Prostate gland (tissue), 2 donors: Measurements from ENCODE around the gene EML4.

Experiments
- CTCF ChIP-seq, 4 experiments: fragments of 200-600 bp in 2 of 4; fragments of 450-650 bp in 2 of 4; sonication (generic) in 2 of 4; IDR thresholded peaks; 1 replicate in 3 of 4; 2 replicates in 1 of 4; pipeline ENCODE4 v1.5.1; 2016 to 2019; ENCODE audit warnings: antibody characterized with exemption in 4 of 4, mild to moderate bottlenecking in 2 of 4, moderate library complexity in 2 of 4
- POLR2A ChIP-seq: fragments of 450-650 bp; IDR thresholded peaks from one replicate; pipeline ENCODE4 v1.6.1; 2016; ENCODE audit warnings: antibody characterized with exemption, mild to moderate bottlenecking
- POLR2AphosphoS5 ChIP-seq: sonication (generic); formaldehyde crosslinking; IDR thresholded peaks from one replicate; pipeline ENCODE4 v1.6.1; 2017; ENCODE audit warnings: antibody characterized with exemption

GRCh38 chr2:42328923-42329322 lies 159.8 kb downstream of the EML4 start:
- TF ChIP-seq POLR2AphosphoS5 (no peak), CTCF (IDR thresholded peaks at IDR 0.05) (no peak), POLR2A (no peak)
